K562 treated with DMSO at 1 percent for 12 hours (cell line): Measurements from ENCODE around the gene ORC5. TPM values are rescaled to one million over a fixed set of nuclear protein-coding genes. Genes with fewer than 3 reads are reported as not detected.

Source experiments
- total RNA-seq: library from RNA; unstranded; fragments of 300-600 nt; gene quantifications from 2 replicates; pipeline ENCODE4 v1.2.3, GENCODE V29; 2022; ENCODE audit not compliant: insufficient read depth

Gene ORC5
- total RNA-seq, result 12.5 and 18.6 TPM in 2 replicates

GRCh38 chr7:104207731-104208420, at the start of gene ORC5:
Gene ORC5 (minus strand): TSS chr7:104208013. CDS start chr7:104207904, 109 bp downstream.

Other genes with a start within 250 kb of the ORC5 start
- gene RELN, start 218.4 kb downstream of the ORC5 start, total RNA-seq, result 0.73 and 5.5 TPM in 2 replicates
- not detected in 2 replicates for gene LHFPL3, start 120.6 kb upstream of the ORC5 start, total RNA-seq